Endothelial cell of umbilical vein (primary cell): Measurements from ENCODE around the gene STXBP2. TPM values are rescaled to one million over a fixed set of nuclear protein-coding genes. Genes with fewer than 3 reads are reported as not detected.

Experiments used
- BruUV-seq: library from RNA; stranded (reverse); fragments of 400-500 nt; replicated peaks from 2 replicates; lab custom pipeline; 2021; lab: Mats Ljungman, UMichigan
- CTCF ChIA-PET: fragments of 300-600, 350-600 bp; sonication (Branson Sonifier 250); formaldehyde crosslinking; loops from one replicate; lab custom pipeline; 2021; ENCODE audit warnings: antibody characterized with exemption, inconsistent platforms; lab: Charles Lee
- POLR2A ChIA-PET: fragments of 300-600, 350-600 bp; sonication (Branson Sonifier 250); formaldehyde crosslinking; loops from one replicate; lab custom pipeline; 2021; ENCODE audit warnings: antibody characterized with exemption, inconsistent platforms; lab: Charles Lee
- DNase-seq: peaks from one replicate; pipeline ENCODE4 v3.0.0-alpha.2; 2011; ENCODE audit warnings: low read depth, low spot score
- FAIRE-seq: peaks from 2 replicates; lab custom pipeline; 2011; peaks lifted over from hg19 to GRCh38; lab: Jason Lieb, UNC
- H2AFZ ChIP-seq: 2 replicates; pipeline ENCODE4 v1.6.0; 2012; ENCODE audit warnings: low read depth, low read length, control low read depth, inconsistent platforms
- H3K27ac ChIP-seq: 2 replicates; pipeline ENCODE4 v1.5.1; 2011; ENCODE audit warnings: low read depth, mild to moderate bottlenecking, control low read depth, low read length, moderate library complexity; ENCODE audit not compliant: insufficient read depth
- H3K27me3 ChIP-seq, 2 experiments: 2 replicates each; pipeline versions ENCODE4 v1.6.0 to v1.6.1; 2011; ENCODE audit warnings: low read length in 2 of 2, mixed read lengths in 1 of 2; ENCODE audit not compliant: control insufficient read depth in 2 of 2, insufficient read depth in 2 of 2
- H3K36me3 ChIP-seq, 2 experiments: 2 replicates in 1 of 2; 3 replicates in 1 of 2; pipeline ENCODE4 v1.5.1; 2011; ENCODE audit warnings: low read length in 2 of 2, mild to moderate bottlenecking in 1 of 2, moderate library complexity in 1 of 2; ENCODE audit not compliant: control insufficient read depth in 2 of 2, insufficient read depth in 2 of 2; ENCODE audit errors: extremely low read depth in 1 of 2
- H3K4me1 ChIP-seq: 3 replicates; pipeline ENCODE4 v1.5.1; 2011; ENCODE audit warnings: mild to moderate bottlenecking, low read length; ENCODE audit not compliant: control insufficient read depth, insufficient read depth; ENCODE audit errors: extremely low read depth
- H3K4me2 ChIP-seq: 2 replicates; pipeline ENCODE4 v1.6.1; 2011; ENCODE audit warnings: low read length, control low read depth, mixed read lengths; ENCODE audit not compliant: insufficient read depth
- H3K4me3 ChIP-seq, 3 experiments: fragments of 200-600 bp in 1 of 3; sonication (generic), shearing (Covaris generic) in 1 of 3; replicated peaks in 1 of 3; 2 replicates each; pipeline ENCODE4 v1.5.1; 2011 to 2016; ENCODE audit warnings: control low read depth in 3 of 3, low read length in 3 of 3, mild to moderate bottlenecking in 2 of 3, inconsistent platforms in 1 of 3, low read depth in 1 of 3, moderate library complexity in 1 of 3; ENCODE audit not compliant: insufficient read depth in 1 of 3
- H3K79me2 ChIP-seq: 2 replicates; pipeline ENCODE4 v1.6.0; 2012; ENCODE audit warnings: low read length, inconsistent platforms; ENCODE audit not compliant: control insufficient read depth, insufficient read depth
- H3K9ac ChIP-seq: replicated peaks from 2 replicates; pipeline ENCODE3; 2011; ENCODE audit warnings: low read length, control low read depth; ENCODE audit not compliant: insufficient read depth; ENCODE audit errors: extremely low read depth
- H3K9me1 ChIP-seq: replicated peaks from 3 replicates; pipeline ENCODE4 v1.6.0; 2011; ENCODE audit warnings: mild to moderate bottlenecking, low read length; ENCODE audit not compliant: control insufficient read depth, insufficient read depth; ENCODE audit errors: extremely low read depth
- H3K9me3 ChIP-seq: replicated peaks from 2 replicates; pipeline ENCODE4 v1.5.1; 2012; ENCODE audit warnings: low read length, inconsistent platforms; ENCODE audit not compliant: control insufficient read depth, insufficient read depth
- H4K20me1 ChIP-seq: replicated peaks from 2 replicates; pipeline ENCODE3; 2011; ENCODE audit warnings: mild to moderate bottlenecking, low read length; ENCODE audit not compliant: control insufficient read depth, insufficient read depth; ENCODE audit errors: extremely low read depth
- EZH2 ChIP-seq: IDR thresholded peaks from 2 replicates; pipeline ENCODE4 v1.6.1; 2012; ENCODE audit warnings: borderline replicate concordance, low read depth, mild to moderate bottlenecking, moderate library complexity, low read length, inconsistent platforms; ENCODE audit not compliant: severe bottlenecking
- FOS ChIP-seq: IDR thresholded peaks from 2 replicates; pipeline ENCODE4 v1.6.1; 2011; ENCODE audit warnings: mild to moderate bottlenecking, low read length, moderate library complexity, borderline replicate concordance; ENCODE audit not compliant: insufficient read depth
- GATA2 ChIP-seq: IDR thresholded peaks from 2 replicates; pipeline ENCODE4 v1.7.0; 2011; ENCODE audit warnings: low read depth, mild to moderate bottlenecking, moderate library complexity, mixed read lengths, low read length; ENCODE audit not compliant: insufficient read length, insufficient read depth
- JUN ChIP-seq: IDR thresholded peaks from 2 replicates; pipeline ENCODE4 v1.6.1; 2011; ENCODE audit warnings: borderline replicate concordance, low read depth; ENCODE audit not compliant: insufficient read length, insufficient read depth
- MYC ChIP-seq: IDR thresholded peaks from one replicate; pipeline ENCODE4 v1.6.1; 2011; ENCODE audit warnings: mild to moderate bottlenecking, low read depth, low read length
- POLR2A ChIP-seq: IDR thresholded peaks from 2 replicates; pipeline ENCODE4 v1.6.1; 2012; ENCODE audit warnings: low read depth, mild to moderate bottlenecking, control low read depth, low read length
- POLR2AphosphoS5 ChIP-seq: IDR thresholded peaks from 2 replicates; pipeline ENCODE4 v1.6.1; 2012; ENCODE audit warnings: low read depth, mild to moderate bottlenecking, control low read depth, low read length, moderate library complexity; ENCODE audit not compliant: insufficient read depth
- dilution Hi-C: fragments of 300-500 bp; cut with MboI; formaldehyde crosslinking; loops from one replicate; pipeline ENCODE4 v1.15.0; 2019; ENCODE audit warnings: low sequenced_read_pairs; ENCODE audit not compliant: extremely low pct_ligation_motif_present
- intact Hi-C: fragments of 100-400 bp; cut with micrococcal nuclease; formaldehyde crosslinking; loops from one replicate; pipeline ENCODE4 v1.10.0; 2022
- polyA plus RNA-seq, 4 experiments: library from polyadenylated mRNA; depleted of rRNA in 3 of 4; stranded (reverse) in 3 of 4; unstranded in 1 of 4; fragments of >200 nt; gene quantifications; 2 replicates each; pipeline versions ENCODE4 v1.2.1 to v1.2.3, GENCODE V29; 2011 to 2012; ENCODE audit warnings: missing spikeins in 1 of 4
- total RNA-seq: library from RNA; stranded (reverse); gene quantifications from 2 replicates; pipeline ENCODE4 v1.2.3, GENCODE V29; 2021
- TF ChIP-seq, protein P1 (sequence below), 2 donors: IDR thresholded peaks; 1 replicate in 1 of 2; 2 replicates in 1 of 2; pipeline ENCODE4 v1.5.1; 2011; ENCODE audit warnings: low read length in 2 of 2, mild to moderate bottlenecking in 2 of 2, moderate library complexity in 2 of 2, control low read depth in 1 of 2, inconsistent platforms in 1 of 2, low read depth in 1 of 2; ENCODE audit not compliant: insufficient read depth in 1 of 2; ENCODE audit errors: extremely low read depth in 1 of 2
- TF ChIP-seq, protein P2 (sequence below): IDR thresholded peaks from 2 replicates; pipeline ENCODE4 v1.6.1; 2011; ENCODE audit not compliant: insufficient read depth, insufficient read length

Gene STXBP2
- total and polyA plus RNA-seq, 2 donors (not counting 3 experiments of a cell fraction or from before 2014, with no cell fraction given): 70.0 to 105 TPM

DNA sequence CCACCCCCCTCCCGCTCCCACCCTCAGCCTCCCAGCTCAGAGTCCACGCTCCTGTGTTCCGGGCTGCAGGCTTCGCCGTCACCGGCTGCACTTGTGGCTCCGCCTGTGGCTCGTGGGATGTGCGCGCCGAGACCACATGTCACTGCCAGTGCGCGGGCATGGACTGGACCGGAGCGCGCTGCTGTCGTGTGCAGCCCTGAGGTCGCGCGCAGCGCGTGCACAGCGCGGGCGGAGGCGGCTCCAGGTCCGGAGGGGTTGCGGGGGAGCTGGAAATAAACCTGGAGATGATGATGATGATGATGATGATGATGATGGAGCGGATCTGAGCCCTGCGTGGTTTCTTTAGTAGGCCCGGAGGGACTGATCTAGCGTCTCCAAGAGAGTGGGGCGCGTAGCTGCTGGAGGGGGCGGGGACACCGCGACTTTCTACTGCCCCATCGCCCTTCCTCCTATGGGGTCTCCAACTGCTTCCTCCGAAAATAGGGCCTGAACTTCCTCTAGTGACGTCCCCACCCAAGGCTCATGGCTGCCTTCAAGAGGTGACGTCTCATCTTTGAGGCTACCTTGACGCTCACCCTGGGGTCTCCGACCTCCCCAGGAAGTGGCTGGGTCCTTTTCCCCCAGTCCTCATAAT, 33.4 kb downstream of the STXBP2 start:
- no peak for FAIRE-seq
- POLR2A ChIA-PET: no interaction called here
- Histone ChIP-seq H3K27me3 (peaks cover 9 to 13% of the 10 kb centered on the region in 2 experiments), H4K20me1 (no peaks in the 10 kb centered on the region), H3K9ac (no peak overlapping the region), H3K4me3 (no peak overlapping the region), H3K27ac (no peak overlapping the region), H3K4me1 (no peaks in the 10 kb centered on the region), H3K9me1 (no peaks in the 10 kb centered on the region), H3K36me3 (no peaks in the 10 kb centered on the region), H2AFZ (no peak overlapping the region), H3K9me3 (no peaks in the 10 kb centered on the region), H3K79me2 (no peaks in the 10 kb centered on the region), H3K4me2 (no peak overlapping the region)
- no peak for DNase-seq
- CTCF ChIA-PET: interaction anchor here (1.6 to 4.8 kb wide), 2 partner anchors 10 to 102 kb away, joined by 8 to 27 read pairs; partner anchors contain the start of gene TRAPPC5
- BruUV-seq: no TSS peak
- intact Hi-C loops (no loop called here), dilution Hi-C loops (no loop called here)
- no peak for TF ChIP-seq POLR2AphosphoS5
- no peak for TF ChIP-seq POLR2A
- no peak for TF ChIP-seq JUN
- TF ChIP-seq, protein P1, sequence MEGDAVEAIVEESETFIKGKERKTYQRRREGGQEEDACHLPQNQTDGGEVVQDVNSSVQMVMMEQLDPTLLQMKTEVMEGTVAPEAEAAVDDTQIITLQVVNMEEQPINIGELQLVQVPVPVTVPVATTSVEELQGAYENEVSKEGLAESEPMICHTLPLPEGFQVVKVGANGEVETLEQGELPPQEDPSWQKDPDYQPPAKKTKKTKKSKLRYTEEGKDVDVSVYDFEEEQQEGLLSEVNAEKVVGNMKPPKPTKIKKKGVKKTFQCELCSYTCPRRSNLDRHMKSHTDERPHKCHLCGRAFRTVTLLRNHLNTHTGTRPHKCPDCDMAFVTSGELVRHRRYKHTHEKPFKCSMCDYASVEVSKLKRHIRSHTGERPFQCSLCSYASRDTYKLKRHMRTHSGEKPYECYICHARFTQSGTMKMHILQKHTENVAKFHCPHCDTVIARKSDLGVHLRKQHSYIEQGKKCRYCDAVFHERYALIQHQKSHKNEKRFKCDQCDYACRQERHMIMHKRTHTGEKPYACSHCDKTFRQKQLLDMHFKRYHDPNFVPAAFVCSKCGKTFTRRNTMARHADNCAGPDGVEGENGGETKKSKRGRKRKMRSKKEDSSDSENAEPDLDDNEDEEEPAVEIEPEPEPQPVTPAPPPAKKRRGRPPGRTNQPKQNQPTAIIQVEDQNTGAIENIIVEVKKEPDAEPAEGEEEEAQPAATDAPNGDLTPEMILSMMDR (IDR thresholded peaks at IDR 0.05; ENCODE audit: extremely low read depth in 1 of 2, insufficient read depth in 1 of 2, low read depth in 1 of 2, low read length in 2 of 2): no peak
- no peak for TF ChIP-seq GATA2
- no peak for TF ChIP-seq EZH2
- TF ChIP-seq, protein P2, sequence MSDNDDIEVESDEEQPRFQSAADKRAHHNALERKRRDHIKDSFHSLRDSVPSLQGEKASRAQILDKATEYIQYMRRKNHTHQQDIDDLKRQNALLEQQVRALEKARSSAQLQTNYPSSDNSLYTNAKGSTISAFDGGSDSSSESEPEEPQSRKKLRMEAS: no peak
- TF ChIP-seq FOS: no peak
- no peak for TF ChIP-seq MYC
